ENCODE measurements around the gene CREBBP.
A peak's percentile ranks its signal among the peaks of the same experiment; 100 is the strongest.
"Not testable (repeated sequence)": the region's sequence is repeated elsewhere in the genome, so short reads cannot be mapped to it uniquely, and the experiment has no call there.

Gene CREBBP

DNA sequence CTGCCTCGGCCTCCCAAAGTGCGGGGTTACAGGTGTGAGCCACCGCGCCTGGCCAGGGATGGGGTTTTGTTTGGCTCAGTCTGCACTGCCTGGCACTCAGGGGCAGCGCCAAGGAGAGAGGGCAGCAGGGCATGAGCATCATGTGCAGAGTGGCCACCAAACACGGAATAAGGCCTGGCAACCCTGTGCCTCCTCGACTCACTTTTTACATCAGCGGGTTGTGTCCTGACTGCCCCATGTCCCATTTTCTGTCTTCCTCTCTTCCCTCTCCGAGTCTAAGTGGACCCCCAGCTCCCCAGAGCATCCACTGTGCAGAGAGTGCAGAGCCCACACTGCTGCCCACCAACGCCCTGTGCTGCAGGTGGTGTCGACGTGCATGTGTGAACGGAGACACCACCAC lies 145.0 kb downstream of the CREBBP start:
- DNase-seq (ENCODE audit: low spot score), result no peak

DNA sequence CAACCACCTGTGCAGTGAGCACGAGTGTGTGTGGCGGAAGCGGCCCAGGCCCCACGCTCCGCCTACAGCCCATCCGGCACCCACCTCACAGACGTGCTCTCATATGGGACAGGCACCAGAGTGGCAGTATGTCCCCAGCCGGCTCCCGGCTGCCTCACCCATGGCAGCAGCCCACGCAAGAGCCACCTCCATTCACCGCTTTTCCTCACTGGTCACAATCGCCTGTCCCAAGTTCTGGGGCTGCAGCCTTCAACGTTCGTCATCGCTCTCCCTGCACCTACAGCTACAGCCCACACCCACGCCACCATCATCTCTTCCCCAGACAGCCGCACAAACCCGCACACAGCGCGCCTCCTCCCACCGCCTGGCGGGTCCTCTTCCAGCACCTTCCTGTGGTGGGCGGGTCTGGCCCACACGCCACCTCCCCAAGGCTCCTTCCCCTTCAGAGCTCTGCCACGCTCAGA lies 145.7 kb downstream of the CREBBP start:
- peak; percentile 7 for DNase-seq (ENCODE audit: low spot score)

DNA sequence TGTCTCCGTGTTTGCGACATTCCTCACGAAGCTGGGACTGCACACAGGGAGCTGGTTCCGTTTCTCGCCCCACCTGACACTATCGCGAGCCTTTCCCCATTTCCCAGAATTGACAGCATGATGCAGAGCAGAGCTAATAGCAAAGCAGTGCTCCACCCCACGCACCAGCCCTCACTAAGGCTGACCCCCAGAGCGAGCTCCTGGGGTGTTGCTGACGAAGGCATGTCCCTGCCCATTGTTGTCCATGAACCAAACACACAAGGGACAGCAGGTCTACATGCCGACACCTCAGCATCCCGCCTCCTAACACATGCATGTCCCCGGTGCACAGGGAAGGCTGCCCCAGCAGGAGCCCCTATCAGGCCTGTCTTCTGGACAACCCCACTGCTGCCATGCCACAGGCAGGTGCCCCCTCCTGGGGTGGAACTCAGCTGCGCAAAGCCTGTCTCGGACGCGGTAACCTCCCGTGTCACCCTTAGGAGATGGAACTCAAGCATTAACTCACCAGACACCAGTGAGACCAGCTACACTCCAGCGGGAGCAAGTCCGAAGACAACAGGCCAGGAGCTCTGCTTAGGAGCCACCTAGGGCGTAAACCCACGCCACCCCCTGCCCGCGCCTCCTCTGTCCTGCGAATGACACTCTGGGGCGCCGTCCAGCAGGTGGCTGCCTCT lies 146.3 kb downstream of the CREBBP start:
- no peak for DNase-seq (ENCODE audit: low spot score)

DNA sequence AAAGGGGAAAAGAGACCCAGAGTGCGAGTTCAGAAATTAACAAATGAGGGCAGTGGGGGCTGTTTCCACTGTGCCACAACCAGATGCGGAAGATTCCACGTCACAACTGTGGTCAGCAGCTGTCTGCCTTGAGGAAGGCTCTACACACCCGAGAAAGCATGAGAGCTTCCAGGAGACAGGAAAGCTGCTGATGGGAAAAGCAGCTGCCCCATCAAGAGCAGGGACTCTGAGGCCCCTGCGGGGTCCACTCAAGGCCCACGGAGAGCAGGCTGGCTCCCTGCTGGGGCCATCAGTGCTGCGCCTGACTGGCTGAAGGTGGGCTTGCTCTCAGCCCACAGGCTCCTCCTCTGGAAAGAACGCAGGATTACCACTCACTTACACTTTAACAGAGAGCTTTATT lies 148.3 kb downstream of the CREBBP start:
- no peak for DNase-seq (ENCODE audit: low spot score)

DNA sequence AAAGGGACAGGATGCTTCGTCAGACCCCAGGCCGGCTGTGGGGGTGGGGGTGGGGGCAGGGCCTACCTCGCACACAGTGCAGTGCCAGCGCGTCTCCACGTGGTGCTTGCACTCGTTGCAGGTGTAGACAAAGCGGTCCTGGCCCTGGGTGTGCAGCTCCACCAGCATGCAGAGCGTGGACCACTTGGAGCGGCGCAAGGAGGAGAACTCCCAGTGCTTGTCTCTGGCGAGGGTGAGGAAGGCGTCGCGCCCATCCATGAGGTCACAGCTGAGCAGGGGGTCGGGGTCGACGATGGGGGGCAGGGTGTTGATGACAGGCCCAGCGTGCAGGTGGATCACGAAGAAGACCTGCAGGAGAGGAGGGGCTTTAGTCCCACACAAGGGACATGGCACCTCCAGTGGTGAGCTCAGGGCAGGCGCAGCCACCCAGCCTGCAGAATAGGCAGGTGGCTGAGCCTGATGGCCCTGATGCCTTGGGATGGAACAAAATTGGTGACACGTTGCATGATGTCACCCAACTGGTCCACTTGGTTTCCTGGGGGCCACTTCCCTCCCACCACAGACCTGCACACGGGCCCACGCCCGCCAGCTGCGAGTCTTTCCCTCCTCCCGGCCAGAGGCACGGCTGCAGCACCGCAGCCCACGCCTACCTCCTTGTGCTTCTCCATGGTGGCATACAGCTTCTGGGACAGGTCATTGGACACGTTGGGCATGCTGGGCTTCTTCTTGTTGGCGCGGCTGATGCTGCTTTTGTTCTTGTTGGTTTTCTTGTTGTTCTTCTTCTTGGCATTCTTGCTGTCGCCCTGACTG lies 149.2 kb downstream of the CREBBP start:
- no peak for DNase-seq (ENCODE audit: low spot score)

DNA sequence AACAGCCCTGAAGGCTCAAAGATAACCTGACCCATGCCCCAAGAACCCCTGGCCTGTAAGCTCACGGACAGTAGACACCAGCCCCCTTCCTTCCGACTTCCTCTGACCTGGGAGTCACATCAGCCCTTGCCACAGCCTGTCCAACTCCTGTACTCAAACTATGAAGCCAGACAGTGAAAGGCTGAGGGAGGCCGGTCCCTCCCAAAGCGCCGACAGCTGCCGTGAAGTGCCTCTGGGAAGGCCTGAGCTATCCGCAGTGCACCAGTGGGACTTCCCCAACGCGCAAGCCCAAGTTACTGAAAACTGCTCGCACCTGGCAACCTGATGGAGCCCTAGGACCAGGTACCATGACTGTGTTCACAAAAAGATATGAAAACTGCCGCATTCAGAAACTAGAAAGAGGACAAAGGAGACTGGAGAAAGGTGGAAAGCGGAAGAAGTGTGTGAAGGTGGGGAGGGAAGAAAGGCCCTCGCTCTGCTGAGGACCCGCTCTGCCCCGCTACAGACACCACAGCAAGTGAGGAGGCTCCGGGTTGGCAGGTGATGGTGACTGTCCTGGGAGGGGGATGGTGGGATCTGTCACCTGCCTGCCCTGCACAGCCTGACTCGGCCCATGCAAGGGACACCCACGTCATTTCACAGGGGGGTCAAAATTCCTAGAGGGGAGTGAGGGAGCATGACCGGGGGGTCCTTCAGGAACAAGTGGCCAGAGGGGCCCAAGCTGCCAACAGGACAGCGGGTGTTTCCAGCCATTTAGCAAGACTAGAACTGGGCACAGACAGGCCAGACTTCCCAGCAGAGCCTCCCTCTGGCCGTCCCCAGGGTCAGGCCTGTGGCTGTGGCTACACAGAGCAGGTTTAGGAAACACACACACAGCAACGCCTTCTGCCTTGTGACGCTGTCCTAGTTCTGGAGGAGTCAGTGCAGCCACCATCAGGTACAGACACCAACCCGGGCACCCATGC lies 150.1 kb downstream of the CREBBP start:
- no peak for DNase-seq (ENCODE audit: low spot score)

DNA sequence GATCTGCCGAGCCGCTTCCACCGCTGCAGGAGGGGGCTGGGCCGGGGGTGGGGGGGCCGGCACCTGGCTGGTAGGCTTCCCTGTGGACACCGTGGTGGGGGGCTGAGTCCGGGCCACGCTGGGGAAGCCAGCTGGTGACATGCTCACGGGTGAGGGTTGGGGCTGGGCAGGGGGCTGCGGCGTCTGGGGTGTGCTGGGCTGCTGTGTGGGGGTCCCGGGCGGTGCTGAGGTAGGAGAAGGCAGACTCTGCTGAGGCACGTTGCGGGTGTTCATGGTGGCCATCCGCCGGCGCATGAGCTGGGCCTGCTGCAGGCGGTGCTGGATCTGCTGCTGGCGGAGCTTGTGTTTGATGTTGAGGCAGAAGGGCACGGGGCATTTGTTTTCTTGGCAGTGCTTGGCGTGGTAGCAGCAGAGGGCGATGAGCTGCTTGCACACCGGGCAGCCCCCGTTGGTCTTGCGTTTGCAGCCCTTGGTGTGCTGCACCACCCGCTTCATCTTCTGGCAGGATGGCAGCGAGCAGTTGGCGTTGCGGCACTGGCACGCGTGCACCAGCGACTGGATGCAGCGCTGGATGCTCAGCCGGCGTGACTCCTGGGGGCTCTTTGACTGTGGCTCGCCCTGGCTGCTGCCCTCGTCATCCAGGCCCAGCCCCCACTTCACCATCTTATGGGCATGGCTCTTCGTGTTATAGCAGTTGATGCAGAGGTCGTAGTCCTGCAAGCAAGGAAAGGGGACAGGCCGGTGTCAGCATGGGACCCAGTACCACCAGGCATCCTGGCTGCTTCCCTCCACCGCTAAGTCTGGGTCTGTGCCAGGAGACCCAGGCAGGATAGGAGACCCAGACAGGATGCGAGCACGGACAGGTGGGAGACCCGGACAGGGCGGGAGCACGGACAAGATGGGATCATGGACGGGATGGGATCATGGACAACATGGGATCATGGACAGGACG lies 151.1 kb downstream of the CREBBP start:
- no peak for DNase-seq (ENCODE audit: low spot score)

DNA sequence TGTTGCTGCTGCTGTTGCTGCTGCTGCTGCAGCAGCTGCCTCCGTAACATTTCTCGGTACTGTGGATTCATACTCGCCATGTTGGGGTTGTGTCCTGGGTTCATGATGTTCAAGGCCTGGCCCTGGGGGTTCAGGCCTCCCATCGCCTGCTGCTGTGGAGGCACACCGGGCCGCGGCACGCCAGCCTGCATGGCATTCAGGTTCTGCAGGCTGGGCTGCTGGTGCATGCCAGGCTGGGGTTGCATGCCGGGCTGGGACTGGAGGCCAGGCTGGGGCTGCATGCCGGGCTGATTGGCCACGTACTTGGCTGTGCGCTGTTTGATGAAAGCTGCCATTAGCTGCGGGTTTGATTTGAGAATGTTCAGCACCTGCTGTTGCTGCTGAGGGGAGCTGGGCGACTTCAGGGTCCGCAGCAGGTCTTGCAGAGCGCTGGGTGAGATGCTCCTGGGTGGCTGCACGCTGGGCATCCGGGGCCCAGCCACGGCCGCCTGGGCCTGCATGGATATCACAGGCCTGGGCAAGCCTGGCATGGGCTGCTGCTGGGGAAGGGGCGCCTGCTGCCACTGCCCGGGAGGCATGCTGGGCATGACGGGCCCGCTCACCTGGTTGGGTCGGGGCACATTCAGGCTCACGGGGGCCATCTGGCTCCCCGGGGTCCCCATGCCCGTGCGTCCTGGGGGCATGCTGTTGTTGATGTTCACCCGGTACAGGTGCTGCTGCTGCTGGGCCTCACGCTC lies 151.9 kb downstream of the CREBBP start:
- no peak for DNase-seq (ENCODE audit: low spot score)

DNA sequence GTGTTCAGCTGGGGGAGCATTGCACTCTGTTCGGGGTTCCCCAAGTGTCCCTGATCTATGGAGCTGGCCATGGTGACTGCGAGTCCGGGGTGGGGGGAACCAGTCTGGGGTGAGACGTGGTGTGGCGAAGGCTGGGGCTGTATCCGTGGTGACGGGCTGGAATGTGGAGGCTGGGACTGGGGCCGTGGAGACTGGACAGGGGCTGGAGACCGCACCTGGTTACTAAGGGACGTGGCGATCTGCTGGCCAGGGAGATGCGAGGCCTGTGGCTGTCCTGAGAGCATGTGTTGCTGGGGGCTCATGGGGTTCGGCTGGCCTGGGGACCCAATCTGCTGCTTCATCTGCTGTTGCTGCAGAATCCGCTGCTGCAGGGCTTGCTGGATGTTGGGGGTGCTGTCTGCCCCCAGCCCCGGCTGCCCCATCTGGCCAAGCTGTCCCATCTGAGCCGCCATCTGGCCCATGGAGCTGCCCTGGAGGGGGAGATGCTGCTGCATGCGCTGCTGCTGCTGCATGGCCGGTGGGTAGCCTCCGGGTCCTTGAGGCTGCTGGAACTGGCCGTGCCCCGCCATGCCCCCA lies 152.6 kb downstream of the CREBBP start:
- DNase-seq (ENCODE audit: low spot score), result no peak

DNA sequence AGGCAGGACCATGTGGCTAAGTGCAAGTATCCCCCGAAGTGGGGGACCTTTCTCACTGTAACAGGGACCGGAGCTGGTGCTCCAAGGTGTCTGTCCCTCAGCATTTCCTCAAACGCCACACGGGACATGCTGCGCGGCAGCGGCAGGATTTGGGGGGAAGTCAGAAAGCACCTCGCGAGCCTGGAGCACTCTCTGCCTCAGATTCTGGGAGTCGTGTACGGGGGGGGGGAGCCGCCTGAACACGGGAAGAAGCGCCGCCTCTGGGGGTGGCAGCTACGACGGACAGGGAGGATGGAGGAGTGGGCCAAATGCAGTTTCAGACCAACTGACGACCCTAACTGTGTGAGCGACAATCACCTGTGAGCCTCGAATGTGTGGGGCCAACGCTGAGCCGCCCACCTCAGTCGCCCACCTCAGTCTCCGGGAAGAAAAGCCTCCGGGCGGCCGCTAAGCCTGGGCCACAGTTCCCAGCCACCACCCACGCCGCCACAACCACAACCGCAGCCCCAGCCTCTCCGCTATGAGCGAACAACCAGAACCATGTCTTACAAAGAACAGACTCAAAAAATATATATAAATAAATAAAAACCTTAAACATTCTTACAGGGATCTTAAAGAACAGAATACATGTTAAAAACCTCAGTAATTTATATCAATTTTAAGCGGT lies 154.4 kb downstream of the CREBBP start:
- no peak for DNase-seq (ENCODE audit: low spot score)

DNA sequence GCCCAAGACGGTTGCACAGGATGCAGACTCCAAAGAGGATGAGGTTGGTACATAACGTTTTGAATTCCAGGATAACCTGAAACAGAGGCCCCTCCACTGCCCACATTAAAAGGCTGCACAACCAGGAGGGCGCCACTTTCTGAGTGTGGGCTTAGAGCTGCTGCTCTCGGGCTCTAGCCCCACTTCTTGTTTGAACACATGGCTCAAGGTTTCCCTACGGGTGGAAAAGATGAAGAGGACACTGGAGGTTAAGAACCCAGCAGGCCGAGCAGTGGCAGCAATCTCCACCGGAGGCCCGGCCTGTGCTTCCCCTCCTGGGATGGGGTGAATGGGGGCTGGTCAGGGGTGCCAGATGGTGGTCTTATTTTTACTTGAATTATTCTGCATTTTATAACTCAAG lies 155.2 kb downstream of the CREBBP start:
- no peak for DNase-seq (ENCODE audit: low spot score)

DNA sequence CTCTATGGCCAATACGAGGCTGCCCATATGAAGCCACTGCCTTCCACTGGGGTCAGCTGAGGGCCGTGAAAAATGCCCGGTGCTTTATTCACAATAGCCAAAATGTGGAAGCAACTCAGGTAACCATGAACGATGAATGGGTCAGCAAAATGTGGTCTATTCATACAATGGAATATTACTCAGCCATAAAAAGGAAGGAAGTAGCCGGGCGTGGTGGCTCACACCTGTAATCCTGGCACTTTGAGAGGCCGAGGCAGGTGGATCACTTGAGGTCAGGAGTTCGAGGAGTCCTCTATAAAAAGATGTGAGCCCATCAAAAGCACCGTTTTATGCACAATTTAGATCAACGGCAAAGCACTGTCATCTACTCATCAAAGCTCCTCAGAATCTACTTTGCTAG lies 158.0 kb downstream of the CREBBP start:
- DNase-seq (ENCODE audit: low spot score), result no peak

DNA sequence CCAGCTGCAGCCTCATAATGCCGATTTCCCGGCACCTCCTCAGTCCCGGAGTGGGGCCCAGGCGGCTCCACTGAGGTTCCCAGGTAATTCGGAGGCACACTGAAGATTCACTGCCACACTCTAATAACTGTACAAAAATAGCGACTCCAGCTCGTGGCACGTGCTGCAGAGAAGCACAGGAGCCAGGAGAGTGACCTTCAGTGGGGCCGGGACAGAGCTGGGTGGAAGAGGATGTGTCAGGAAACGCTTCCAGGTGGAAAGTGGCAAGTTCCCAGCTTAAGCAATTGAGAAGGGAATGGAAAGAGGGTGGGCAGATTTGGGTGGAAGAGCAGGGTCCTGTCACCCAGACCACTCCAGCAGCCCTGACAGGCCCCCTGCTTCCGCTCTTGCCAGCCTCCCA lies 160.1 kb downstream of the CREBBP start:
- DNase-seq (ENCODE audit: low spot score), result no peak

DNA sequence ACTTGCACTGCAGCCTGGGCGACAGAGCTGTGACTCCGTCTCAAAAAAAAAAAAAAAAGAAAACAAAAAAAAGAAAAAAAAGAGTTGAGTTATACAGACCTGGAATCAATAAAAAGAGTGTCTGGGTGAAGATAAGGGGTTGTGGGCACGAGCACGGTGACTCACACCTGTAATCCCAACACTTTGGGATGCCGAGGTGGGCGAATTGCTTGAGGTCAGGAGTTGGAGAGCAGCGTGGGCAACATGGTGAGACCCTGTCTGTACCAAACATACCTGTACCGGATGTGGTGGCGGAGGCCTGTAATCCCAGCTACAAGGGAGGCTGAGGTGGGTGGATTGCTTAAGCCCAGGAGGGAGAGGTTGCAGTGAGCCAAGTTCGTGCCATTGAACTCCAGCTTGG lies 161.9 kb downstream of the CREBBP start:
- DNase-seq (ENCODE audit: low spot score), result no peak

DNA sequence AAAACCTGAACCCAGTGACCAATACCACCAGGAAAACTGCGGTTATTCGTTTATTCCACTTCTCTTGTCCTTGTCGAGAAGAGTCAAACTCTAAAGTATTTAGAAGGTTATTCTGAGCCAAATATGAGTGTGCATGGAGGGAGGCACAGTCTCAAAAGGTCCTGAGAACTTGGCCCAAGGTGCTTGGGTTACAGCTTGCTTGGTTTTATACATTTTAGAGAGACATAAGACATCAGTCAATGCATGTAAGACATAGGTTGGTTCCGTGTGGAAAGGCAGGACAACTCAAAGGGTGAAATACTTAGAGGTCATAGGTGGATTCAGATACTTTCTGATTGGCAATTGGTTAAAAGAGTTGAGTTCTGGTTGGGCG lies 162.5 kb downstream of the CREBBP start:
- DNase-seq (ENCODE audit: low spot score), result no peak

DNA sequence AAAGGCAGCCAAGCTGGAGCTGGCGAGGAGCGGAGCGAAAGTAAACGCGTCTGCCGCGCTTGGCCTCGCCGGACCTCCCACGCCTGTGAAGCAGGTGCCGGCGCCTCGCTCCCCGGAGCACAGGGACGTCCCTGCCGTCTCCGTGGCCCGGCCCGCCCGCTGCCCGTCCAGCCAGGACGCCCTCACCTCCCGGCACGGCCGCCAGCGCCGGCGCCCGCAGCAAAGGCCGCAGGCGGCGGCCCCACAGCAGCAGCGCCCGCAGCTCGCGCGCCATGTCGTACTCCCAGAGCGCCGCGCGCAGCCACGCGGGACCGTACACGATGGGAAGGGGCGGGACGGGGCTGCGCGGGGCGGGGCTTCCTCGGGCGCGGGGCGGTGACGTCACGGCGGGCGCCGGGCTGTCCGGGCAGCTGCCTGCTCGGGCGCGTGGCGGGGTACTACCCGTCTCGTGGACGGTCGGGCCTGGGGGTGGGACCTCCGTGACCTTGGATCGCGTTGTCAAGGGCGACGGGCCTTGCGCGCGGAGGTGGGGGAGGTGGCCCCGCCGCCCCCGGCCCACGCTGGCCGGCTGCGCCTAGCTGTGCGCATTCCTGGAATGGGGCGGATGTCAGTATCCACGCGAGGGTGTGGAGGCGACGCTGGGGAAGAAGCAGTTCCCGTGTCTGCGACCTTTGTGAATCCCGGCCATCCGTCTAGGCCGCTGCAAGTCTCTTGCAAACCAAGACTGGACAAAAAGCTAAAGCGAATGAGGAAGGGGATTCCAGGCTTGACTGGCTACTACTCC lies 163.1 kb downstream of the CREBBP start, which contains the start of gene TRAP1:
Gene TRAP1, minus strand, starts transcription at position 290 of the 784 bp plus-strand sequence. Its CDS starts 16 bp downstream, at position 274.
- peak; percentile 87 for DNase-seq (ENCODE audit: low spot score)

DNA sequence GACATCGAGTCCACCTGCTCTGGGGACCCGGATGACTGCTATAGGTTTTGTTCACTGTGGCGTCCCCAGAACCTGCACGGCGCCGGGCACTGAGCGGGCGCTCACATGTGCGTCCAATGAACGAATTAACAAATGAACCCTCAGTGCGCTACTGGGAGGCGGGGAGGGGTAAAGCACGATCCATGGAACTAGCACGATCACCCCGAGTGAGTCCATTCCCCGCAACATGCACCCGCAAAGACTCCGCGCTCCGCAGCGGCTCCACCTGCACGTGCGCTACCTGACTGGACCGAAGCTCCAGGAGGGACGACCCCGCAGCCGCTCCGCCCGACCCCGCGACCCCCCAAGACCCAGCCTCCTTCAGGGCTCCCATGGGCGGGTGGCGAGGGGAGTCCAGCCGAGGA lies 163.7 kb downstream of the CREBBP start:
- DNase-seq (ENCODE audit: low spot score), result peak; percentile 7

DNA sequence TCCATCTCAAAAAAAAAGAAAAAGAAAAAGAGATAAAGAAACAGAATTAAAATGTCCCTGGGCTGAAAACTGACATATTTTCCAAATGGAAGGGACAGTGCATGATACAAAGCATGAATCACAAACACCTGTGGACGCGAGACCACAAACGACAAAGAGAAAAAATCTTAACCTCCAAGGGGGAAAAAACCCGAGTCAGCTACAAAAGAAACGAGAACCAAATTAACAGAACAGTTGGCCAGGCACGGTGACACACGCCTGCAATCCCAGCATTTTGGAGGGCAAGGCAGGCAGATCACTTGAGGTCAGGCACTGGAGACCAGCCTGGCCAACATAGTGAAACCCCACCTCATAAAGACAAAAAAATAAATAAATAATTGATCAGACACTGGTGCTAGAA lies 165.1 kb downstream of the CREBBP start:
- DNase-seq (ENCODE audit: low spot score), result no peak

DNA sequence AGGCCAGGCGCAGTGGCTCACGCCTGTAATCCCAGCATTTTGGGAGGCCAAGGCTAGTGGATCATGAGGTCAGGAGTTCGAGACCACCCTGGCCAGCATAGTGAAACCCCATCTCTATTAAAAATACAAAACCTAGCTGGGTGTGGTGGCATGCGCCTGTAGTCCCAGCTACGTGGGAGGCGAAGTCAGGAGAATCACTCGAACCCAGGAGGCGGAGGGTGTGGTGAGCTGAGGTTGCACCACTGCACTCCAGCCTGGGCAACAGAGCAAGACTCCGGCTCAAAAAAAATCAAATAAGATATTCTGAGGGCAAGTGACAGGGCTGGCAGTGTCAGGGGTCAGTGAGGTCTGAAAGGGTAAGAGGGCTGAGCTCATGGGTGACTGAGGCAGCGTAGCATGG lies 166.1 kb downstream of the CREBBP start:
- not testable (repeated sequence) for DNase-seq (ENCODE audit: low spot score)

All from putamen (tissue), 1 donor.